ENCODE results near the gene CAPZA2.

- no peak for TF ChIP-seq GATA2 (IDR thresholded peaks at IDR 0.05; ENCODE audit: low read depth, low read length)
- no peak for TF ChIP-seq GATA3 (IDR thresholded peaks at IDR 0.05; ENCODE audit: low read depth, low read length)
Observed at GRCh38 chr7:116912269-116912909, 50.0 kb downstream of the CAPZA2 start.
